ENCODE results near the gene CHRM4.
A peak's percentile ranks its signal among the peaks of the same experiment; 100 is the strongest.

Gene CHRM4

DNA sequence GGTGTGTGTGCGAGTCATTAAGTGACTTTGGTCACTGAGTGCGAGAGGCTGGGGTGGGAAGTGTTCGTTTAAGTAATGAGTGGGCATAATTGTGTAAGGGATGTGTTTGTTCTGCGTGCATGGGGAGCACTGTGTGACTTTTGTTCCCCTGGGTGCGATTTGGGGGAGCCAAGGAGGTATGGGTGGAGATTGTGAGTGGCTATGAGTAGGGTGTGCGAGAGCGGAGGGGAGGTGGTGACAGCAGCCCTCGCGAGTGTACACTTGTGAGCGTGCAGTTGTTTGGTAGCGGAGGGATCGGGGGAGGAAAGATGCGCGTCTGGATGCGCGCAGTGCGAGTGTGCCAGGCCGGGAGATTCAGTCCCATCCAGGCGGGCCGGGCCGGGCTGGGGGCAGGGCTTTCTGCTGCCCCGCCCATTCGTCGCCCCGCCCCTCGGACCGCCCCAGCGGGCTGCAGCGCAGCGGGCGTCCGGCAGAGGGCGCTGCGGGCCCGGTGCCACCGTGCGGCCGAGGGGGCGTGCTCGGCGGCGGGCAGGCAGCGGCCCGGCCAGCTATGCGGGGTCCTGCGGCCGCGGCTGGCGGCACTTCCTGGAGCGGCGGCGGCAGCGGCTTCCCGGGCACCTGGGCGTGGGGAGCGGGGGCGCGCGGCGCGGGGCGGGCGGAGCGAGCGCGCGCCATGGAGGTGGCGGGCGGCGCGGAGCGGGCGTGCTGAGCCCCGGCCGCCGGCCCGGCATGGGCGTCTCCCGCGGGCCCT lies 44.5 kb downstream of the CHRM4 start, which contains the start of gene DGKZ:
Gene DGKZ (plus strand): TSS at position 578 of the 751 bp plus-strand sequence. CDS start 197 bp downstream, outside the sequence.
- DNase-seq: peak; percentile 82

DNA sequence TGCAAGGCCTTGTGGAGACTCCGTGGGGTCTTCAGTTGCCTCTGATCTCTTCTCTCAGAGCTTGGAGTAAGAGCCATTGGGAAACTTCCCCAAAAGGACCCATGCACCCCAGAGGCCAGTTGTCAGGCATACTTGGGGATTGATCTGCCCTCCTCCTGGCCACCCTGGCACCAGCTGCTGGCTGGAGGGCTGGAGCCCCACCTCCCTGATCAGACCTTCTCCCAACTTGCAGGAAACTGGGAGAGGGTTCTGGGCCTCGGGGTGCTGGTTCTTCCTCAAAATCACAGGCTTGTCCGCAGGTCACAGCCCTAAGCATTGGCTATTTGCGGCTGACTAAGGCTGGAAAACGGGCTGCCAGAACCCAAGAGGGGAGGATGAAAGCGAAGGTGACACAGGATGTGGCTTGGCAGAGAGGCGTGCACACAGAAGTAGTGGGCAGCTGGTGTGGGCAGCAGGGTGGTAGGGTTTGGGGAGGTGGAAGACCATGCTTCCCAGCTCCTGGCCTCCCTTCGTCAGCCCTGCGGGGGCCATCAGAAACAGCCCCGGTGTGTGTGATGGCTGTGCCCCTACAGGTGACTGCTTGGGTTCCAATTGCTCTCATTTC lies 45.6 kb downstream of the CHRM4 start:
- DNase-seq: no peak

DNA sequence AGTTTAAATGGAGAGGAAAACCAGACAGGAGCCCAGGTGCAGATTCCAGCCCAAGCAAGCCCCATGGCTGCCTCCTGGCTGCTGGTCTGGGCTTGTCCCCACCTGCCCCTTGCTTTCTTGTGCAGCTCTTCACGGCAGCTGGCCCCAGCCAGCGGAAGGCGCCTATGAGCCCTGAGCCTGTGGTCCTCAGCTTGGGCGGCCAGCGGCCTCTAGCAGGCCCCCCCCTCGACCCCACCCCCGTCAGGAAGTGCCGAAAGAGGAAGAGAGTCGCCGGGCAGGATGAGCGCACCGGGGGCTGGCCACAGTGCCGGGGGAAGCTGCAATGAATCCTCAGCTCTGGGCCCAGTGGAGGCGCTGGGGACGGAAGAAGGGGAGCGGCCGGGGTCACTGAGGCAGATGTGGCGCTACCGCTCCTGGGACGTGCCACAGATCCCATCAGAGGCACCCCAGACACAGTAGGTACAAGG lies 46.4 kb downstream of the CHRM4 start:
- DNase-seq: no peak

DNA sequence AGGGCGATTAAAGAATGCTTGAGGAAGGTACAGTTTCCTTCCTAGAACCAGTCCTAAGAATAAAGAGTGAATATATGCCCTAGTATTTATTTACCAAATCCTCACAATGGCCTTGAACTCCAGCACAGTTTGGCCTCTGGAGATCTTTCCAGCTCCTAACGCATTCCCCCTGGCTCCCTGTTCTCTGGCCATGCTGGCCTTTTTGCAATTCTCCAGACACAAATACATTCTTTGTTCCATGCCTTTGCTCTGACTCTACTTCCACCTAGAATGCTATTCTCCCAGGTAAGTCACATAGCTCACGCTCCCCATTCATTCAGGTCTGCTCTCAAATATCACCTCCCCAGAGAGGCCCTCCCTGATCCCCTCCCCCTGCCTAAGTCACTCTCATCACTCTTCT lies 48.1 kb downstream of the CHRM4 start:
- no peak for DNase-seq

DNA sequence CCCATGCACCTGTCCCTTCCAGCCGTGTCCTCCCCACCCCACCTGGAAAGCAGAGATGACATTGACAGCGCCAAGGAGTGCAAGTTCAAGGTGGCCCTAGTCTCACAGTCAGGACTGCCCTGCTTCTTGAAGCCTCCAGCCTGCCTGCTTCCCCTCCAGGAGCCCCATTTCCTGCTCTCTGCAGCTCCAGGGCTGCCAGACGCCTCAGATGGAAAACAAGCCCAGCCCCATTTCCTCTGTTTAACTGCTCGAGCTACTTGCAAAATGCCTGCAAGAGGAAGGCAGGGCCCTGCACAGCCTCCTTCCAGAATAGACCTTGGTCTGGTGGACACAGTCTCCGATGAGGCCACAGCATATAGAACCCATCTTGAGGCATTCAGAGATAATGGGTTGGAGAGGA lies 49.3 kb downstream of the CHRM4 start:
- no peak for DNase-seq

DNA sequence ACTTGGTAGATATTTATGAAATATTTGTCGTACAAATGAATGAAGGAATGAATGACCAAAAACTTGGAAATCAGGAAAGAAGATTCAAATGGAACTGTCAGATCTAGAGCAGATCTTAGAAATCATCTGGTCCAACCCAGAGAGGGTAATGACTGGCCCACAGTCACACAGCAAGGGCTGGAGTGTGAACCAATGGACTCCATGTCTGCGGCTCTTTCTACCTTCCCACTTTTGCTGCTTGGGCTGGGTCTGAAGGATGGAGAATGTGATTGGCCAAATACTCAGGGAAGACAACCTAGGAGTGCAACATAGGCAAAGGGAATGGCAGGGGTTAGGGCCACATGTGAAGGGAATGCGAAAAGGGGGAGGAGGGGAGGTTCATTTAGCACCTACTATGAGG lies 50.1 kb downstream of the CHRM4 start:
- no peak for DNase-seq

DNA sequence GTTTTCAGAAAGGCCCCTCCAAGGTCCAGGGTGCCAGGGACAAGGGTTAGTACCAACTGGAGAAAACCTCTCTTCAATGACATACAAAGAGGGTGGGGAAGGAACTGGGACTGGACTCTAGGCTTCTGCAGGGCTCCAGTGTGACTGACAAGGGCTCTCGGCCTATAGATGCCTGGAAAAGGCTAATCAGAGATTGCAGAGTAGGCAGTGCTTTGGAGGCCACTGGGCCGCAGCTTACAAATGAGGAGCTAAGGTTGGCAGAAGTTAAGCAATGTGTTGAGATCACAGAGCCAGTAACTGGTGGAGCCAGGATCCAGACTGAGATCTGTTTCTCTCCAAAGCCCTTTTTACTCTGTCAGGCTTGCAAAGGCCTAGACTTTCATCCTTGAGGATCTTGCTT lies 51.8 kb downstream of the CHRM4 start:
- no peak for DNase-seq

DNA sequence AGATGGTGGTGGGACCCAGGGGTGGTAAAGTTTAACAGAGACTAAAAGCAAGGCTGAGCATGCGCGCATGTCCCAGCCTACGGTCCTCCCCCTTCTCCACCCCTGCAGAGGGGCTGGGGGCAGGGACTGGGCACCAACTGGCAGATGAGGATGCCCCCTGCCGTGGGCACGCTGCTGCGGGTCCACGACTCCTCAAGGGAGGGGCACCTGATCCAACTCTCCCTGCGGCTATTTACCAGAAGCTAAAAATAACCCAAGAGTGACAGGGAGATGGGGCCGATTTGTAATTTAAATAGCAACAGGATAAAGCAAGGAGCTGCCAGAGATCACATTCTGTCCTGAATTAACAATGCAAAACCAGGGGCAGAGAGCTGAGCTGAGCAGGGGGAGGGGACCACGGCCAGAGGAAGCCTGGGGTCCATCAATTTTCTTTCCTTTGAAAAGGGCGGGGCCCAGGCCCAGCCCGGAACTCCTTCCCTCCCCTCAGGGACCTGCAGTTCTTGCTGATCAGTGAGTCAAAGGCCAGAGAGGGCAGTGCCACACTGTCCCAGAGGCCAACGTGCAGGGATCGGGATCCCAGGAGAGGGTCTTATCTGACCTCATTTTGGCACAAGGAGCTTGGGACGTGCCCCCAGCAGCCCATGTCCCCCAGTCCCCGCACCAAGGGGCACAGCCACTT lies 52.4 kb downstream of the CHRM4 start:
- DNase-seq: no peak

DNA sequence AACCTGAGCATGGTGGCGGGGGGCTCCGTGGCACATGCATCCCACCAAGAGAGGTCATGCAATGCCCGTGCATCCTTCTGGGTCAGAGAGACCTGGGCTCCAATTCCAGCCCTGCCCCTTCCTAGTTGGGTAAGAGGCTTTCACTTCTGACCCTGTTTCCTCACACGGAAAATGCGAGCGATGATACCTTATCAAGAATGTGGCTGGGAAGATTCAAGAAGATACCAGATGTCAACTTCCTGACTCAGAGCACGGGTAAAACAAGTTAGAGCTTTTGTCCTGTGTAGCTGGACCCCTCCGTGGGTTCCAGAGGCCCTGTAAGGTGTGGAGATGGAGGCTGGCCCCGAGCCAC lies 53.0 kb downstream of the CHRM4 start:
- no peak for DNase-seq

DNA sequence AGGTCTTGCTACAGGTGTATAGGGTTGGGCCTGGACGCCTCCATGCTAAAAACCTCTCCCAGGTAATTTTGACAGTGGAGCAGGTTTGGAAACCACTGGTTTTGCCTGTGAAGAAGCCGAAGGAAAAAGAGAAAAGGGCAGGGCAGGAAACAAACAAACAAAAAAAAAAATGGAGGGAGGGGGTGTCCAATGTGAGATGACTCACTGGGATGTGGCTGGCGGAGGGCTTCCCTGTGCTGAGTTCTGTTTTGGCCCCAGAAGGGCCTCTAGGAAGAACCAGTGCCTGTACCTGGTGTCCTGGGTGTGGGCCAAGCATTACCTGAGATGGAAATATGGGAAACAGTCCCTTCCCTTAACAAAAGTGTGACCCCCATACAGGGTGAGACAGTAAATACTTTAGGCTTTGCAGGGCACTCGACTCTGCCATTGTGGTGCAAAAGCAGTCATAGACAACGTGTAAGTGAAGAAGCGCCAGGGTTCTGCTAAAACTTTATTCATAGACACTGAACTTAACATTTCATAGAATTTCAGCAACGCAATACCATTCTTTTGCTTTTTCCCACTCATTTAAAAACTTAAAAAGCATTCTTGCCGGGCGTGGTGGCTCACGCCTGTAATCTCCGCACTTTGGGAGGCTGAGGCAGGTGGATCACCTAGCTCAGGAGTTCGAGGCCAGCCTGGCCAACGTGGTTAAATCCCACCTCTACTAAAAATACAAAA lies 53.8 kb downstream of the CHRM4 start:
- no peak for DNase-seq

DNA sequence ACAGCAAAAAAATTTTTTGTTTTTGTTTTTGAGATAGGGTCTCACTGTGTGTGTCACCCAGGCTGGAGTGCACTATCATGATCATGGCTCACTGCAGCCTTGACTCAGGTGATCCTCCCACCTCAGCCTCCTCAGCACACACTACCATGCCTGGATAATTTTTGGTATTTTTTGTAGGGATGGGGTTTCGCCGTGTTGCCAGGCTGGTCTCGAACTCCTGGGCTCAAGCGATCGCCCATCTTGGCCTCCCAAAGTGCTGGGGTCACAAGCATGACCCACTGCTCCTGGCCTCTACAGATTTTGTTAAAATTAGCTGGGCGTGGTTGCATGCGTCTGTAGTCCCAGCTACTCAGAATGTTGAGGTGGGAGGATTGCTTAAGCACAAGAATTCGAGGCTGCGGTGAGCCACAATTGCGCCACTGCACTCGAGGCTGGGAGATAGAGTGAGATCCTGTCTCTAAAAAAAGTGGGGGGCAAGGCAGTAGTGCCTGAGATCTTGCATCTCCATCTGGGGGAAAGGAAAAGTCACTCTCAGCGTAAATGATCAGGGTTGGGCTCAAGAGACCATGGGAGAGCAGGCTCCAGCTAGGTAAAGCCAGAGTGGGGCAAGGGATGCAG lies 54.9 kb downstream of the CHRM4 start:
- peak; percentile 43 for DNase-seq

DNA sequence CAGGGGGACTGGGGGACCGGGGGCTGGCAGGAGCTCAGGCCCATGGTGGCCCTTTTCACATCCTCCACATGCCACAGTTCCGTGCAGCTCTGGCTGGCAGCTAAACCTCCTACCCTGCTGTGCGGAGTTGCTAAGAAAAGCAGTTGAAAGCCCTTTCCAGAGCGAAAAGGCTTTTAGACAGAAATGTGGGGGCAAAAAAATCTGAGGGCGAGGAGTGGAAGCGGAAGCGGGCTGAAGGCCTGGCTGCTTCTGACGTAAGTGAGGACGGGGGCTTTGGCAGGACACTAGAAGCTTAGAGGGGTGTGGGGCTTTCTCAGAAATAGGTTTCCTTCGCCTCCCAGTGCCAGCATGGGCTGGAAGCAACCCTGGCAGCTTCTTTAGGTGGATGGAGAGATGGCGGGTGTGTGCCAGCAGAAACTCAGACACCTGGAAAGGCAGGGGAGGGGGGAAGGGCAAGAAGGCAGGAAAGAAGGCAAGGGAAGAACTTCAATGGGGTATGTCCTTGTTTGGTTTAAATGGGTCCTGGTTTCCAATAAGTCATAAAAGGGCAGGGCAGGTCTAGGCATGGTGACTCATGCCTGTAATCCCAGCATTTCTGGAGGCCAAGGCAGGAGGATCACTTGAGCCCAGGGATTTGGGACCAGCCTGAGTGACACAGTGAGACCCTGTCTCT lies 55.5 kb downstream of the CHRM4 start:
- DNase-seq: no peak

DNA sequence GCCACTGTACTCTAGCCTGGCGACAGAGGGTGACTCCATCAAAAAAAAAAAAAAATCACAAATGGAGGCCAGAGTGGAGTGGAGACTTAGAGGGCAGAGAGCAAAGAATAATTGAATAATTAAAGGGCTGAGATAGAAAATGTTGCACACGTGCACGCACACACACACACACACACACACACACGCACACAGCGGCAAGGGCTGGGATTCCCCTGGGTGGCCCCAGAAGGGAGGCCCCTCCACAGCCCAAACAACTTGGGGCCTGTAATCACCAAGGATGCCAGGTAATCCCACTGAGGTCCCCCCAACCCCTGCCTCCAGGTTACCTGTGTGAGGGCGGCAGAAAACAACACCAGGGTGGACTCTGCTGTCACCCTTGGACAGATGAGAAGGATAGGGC lies 56.3 kb downstream of the CHRM4 start:
- no peak for DNase-seq

DNA sequence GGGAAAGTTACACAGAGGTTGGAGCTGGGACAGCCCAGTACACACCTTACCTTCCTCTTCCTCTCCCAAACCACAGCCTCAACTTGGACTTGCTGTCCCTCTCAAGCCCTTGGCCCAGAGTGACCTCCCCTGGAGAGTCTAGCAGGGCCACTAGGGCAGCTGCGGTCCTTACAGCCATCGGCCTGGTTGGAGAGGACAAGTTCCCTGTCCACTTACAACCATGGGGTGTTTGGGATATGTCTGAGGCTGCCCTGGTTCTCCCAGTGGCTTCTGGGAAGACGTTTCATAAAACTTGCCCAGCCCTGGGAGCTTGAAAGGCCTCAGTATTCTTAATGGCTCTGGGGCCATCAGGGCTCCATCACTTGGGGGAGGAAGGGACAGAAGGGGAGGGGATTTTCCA lies 57.4 kb downstream of the CHRM4 start:
- no peak for DNase-seq
